ENCODE measurements around the gene NKPD1.
"Not testable (repeated sequence)": the region's sequence is repeated elsewhere in the genome, so short reads cannot be mapped to it uniquely, and the experiment has no call there.

Gene NKPD1

GRCh38 chr19:45136507-45137178 lies 24.1 kb downstream of the NKPD1 start:
- no peak for DNase-seq

- no peak for DNase-seq
Measured at GRCh38 chr19:45135176-45135885, 25.5 kb downstream of the NKPD1 start.

- no peak for DNase-seq
Measured at GRCh38 chr19:45133661-45134060, 27.1 kb downstream of the NKPD1 start.

GRCh38 chr19:45130888-45131615 lies 29.7 kb downstream of the NKPD1 start:
- DNase-seq = no peak

- no peak for DNase-seq
Measured at GRCh38 chr19:45130236-45130635, 30.5 kb downstream of the NKPD1 start.

- DNase-seq = no peak
Measured at GRCh38 chr19:45128806-45129205, 32.0 kb downstream of the NKPD1 start.

GRCh38 chr19:45128146-45128545 lies 32.6 kb downstream of the NKPD1 start:
- DNase-seq = no peak

- DNase-seq = no peak
Measured at GRCh38 chr19:45126654-45127053, 34.1 kb downstream of the NKPD1 start.

GRCh38 chr19:45125975-45126493 lies 34.7 kb downstream of the NKPD1 start:
- peak; percentile 73 for DNase-seq

GRCh38 chr19:45125360-45125759 lies 35.4 kb downstream of the NKPD1 start:
- no peak for DNase-seq

- DNase-seq = no peak
Measured at GRCh38 chr19:45124021-45124420, 36.8 kb downstream of the NKPD1 start.

GRCh38 chr19:45123440-45123850 lies 37.3 kb downstream of the NKPD1 start:
- DNase-seq = no peak

GRCh38 chr19:45122832-45123231 lies 38.0 kb downstream of the NKPD1 start:
- no peak for DNase-seq

GRCh38 chr19:45121827-45122345 lies 38.9 kb downstream of the NKPD1 start:
- DNase-seq = no peak

- DNase-seq = no peak
Measured at GRCh38 chr19:45119582-45119981, 41.2 kb downstream of the NKPD1 start.

GRCh38 chr19:45118591-45119355 lies 42.0 kb downstream of the NKPD1 start:
- not testable (repeated sequence) for DNase-seq

- no peak for DNase-seq
Measured at GRCh38 chr19:45118106-45118505, 42.7 kb downstream of the NKPD1 start.

GRCh38 chr19:45117671-45118070 lies 43.1 kb downstream of the NKPD1 start:
- DNase-seq = no peak

- peak; percentile 69 for DNase-seq
Measured at GRCh38 chr19:45117167-45117594, 43.6 kb downstream of the NKPD1 start.

- no peak for DNase-seq
Measured at GRCh38 chr19:45115809-45116615, 44.8 kb downstream of the NKPD1 start.

- no peak for DNase-seq
Measured at GRCh38 chr19:45114116-45114515, 46.7 kb downstream of the NKPD1 start.

GRCh38 chr19:45113628-45114027 lies 47.2 kb downstream of the NKPD1 start:
- no peak for DNase-seq
